ENCODE measurements around the gene FOSL1.

The FOSL1 gene

DNA sequence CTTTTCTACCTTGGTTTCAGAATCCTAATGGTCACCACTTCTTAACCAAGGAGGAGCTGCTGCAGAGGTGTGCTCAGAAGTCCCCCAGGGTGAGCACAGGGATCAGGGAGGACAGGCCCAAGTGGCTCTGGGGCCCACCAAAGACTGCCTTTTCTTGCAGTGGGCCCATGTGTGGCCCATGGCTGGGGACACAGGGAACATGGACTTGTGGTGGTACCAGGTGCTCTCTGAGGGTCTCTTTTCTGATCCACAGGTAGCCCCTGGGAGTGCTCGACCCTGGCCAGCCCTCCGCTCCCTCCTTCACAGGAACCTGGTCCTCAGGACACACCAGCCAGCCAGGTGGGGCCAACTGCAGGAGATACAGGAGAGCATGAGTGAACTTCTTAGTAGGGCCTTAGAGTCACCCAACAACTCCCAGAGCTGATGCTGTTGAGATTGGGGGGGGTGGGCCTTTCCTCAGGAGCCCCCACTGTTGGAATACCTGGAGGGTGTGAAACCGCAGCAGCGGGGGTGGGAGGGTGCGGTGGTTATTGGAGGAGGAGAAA lies 37.9 kb downstream of the FOSL1 start:
- peaks cover 63% of the 10 kb centered on the region for H3K36me3 ChIP-seq (ENCODE audit: insufficient read depth, low read length)

DNA sequence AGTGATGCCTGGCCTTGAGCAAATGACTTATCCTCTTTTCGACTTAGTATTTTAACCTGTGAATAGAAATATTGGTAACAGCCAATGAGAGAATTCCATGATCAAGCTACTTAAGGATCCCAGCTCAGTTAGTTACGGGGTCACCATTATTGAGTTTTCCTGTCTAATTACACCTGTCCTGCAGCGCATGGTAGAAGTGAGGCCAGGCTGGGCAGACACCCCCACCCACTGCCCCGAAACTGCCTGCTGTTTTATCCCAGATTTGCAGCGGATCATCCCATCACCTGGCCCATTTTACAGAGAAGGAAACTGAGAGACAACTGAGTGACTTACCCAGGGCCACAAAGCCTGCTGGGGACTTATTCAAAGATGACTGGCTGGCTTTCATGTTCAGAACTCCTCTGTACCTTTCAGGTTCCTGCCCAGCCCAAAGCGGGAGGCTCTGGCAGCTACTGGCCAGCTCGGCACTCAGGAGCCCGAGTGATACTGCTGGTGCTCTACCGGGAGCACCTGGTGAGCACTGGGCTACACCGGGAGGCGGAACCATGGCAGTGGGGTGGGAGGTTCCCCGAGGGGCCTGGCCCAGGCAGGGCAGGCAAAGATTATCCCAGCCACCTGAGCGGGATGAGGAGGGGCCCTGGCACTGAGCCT lies 38.5 kb downstream of the FOSL1 start:
- H3K4me2 ChIP-seq (ENCODE audit: low read length): peak overlapping the region; percentile 82
- no peaks in the 10 kb centered on the region for H3K27me3 ChIP-seq (ENCODE audit: insufficient read depth, low read length)
- H3K4me3 ChIP-seq (ENCODE audit: low read depth, low read length, poor library complexity, severe bottlenecking): peak overlapping the region; percentile 99
- peaks cover 14% of the 10 kb centered on the region for H3K79me2 ChIP-seq (ENCODE audit: insufficient read depth, low read length)
- no peak overlapping the region for H3K27ac ChIP-seq (ENCODE audit: low read depth, low read length, poor library complexity, severe bottlenecking)
- 0 out of 2 replicates have a peak, but pooled peaks cover 5% of the 10 kb centered on the region for H3F3A ChIP-seq (ENCODE audit: insufficient read depth, low read length)
- H4K20me1 ChIP-seq (ENCODE audit: insufficient read depth, low read length): peaks cover under 1% of the 10 kb centered on the region; the same call in 1 of the 2 replicates
- peak overlapping the region; percentile 87 for H3K9ac ChIP-seq (ENCODE audit: low read length)
- peaks cover 63% of the 10 kb centered on the region for H3K36me3 ChIP-seq (ENCODE audit: insufficient read depth, low read length)
- TF ChIP-seq EZH2 (IDR thresholded peaks at IDR 0.05; ENCODE audit: borderline replicate concordance, low read length): no peak
- TF ChIP-seq, protein P1, sequence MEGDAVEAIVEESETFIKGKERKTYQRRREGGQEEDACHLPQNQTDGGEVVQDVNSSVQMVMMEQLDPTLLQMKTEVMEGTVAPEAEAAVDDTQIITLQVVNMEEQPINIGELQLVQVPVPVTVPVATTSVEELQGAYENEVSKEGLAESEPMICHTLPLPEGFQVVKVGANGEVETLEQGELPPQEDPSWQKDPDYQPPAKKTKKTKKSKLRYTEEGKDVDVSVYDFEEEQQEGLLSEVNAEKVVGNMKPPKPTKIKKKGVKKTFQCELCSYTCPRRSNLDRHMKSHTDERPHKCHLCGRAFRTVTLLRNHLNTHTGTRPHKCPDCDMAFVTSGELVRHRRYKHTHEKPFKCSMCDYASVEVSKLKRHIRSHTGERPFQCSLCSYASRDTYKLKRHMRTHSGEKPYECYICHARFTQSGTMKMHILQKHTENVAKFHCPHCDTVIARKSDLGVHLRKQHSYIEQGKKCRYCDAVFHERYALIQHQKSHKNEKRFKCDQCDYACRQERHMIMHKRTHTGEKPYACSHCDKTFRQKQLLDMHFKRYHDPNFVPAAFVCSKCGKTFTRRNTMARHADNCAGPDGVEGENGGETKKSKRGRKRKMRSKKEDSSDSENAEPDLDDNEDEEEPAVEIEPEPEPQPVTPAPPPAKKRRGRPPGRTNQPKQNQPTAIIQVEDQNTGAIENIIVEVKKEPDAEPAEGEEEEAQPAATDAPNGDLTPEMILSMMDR (IDR thresholded peaks at IDR 0.05; ENCODE audit: low read length): no peak
- no peaks in the 10 kb centered on the region for H3K9me3 ChIP-seq (ENCODE audit: low read length)
- no peak overlapping the region for H2AFZ ChIP-seq (ENCODE audit: low read length)
- H3K4me1 ChIP-seq (ENCODE audit: insufficient read depth, low read length, severe bottlenecking): peaks cover 26% of the 10 kb centered on the region
- no peaks in the 10 kb centered on the region for H3K9me2 ChIP-seq (ENCODE audit: low read depth, low read length)

More for the DNA sequence above, 37.9 kb downstream of the FOSL1 start:
- Histone ChIP-seq H3K27me3 (ENCODE audit: insufficient read depth, low read length) (no peaks in the 10 kb centered on the region), H3K9ac (ENCODE audit: low read length) (peak overlapping the region; percentile 87; the same call in 1 of the 2 replicates), H3K79me2 (ENCODE audit: insufficient read depth, low read length) (peaks cover 8% of the 10 kb centered on the region; the same call in 1 of the 2 replicates), H4K20me1 (ENCODE audit: insufficient read depth, low read length) (no peaks in the 10 kb centered on the region), H3K4me2 (ENCODE audit: low read length) (no peak overlapping the region), H3K9me2 (ENCODE audit: low read depth, low read length) (no peaks in the 10 kb centered on the region), H3K9me3 (ENCODE audit: low read length) (no peaks in the 10 kb centered on the region), H3K4me3 (ENCODE audit: low read depth, low read length, poor library complexity, severe bottlenecking) (no peak overlapping the region), H3K27ac (ENCODE audit: low read depth, low read length, poor library complexity, severe bottlenecking) (no peak overlapping the region), H3F3A (ENCODE audit: insufficient read depth, low read length) (0 out of 2 replicates have a peak, but pooled peaks cover 5% of the 10 kb centered on the region), H3K4me1 (ENCODE audit: insufficient read depth, low read length, severe bottlenecking) (peaks cover 24% of the 10 kb centered on the region), H2AFZ (ENCODE audit: low read length) (no peak overlapping the region)
- TF ChIP-seq, protein P1 (IDR thresholded peaks at IDR 0.05; ENCODE audit: low read length): no peak
- no peak for TF ChIP-seq EZH2 (IDR thresholded peaks at IDR 0.05; ENCODE audit: borderline replicate concordance, low read length)

DNA sequence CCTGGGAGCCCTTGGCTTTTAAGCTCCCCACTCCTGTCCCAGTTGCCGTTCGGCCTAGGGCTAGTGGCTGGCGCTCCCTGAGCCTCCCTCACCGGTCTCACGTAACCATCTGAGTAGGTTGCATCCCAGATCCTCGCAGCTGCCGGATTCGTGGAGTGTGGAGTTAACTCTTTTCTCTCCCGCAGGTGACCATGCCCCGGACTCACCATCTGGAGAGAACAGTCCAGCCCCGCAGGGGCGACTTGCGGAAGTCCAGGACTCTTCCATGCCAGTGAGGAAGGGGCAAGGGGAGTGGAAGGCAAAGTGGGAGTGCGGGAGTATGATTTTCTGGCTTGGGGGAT lies 39.1 kb downstream of the FOSL1 start:
- Histone ChIP-seq H3K9me2 (ENCODE audit: low read depth, low read length) (no peaks in the 10 kb centered on the region), H2AFZ (ENCODE audit: low read length) (no peak overlapping the region), H3K79me2 (ENCODE audit: insufficient read depth, low read length) (peaks cover 20% of the 10 kb centered on the region), H3K36me3 (ENCODE audit: insufficient read depth, low read length) (peaks cover 64% of the 10 kb centered on the region), H3K4me2 (ENCODE audit: low read length) (peak overlapping the region; percentile 82), H3K9ac (ENCODE audit: low read length) (peak overlapping the region; percentile 87), H3K4me3 (ENCODE audit: low read depth, low read length, poor library complexity, severe bottlenecking) (peak overlapping the region; percentile 99), H3K4me1 (ENCODE audit: insufficient read depth, low read length, severe bottlenecking) (peaks cover 31% of the 10 kb centered on the region), H3K9me3 (ENCODE audit: low read length) (no peaks in the 10 kb centered on the region), H3K27ac (ENCODE audit: low read depth, low read length, poor library complexity, severe bottlenecking) (peak overlapping the region; percentile 94), H4K20me1 (ENCODE audit: insufficient read depth, low read length) (peaks cover 5% of the 10 kb centered on the region; the same call in 1 of the 2 replicates), H3K27me3 (ENCODE audit: insufficient read depth, low read length) (no peaks in the 10 kb centered on the region), H3F3A (ENCODE audit: insufficient read depth, low read length) (0 out of 2 replicates have a peak, but pooled peaks cover 5% of the 10 kb centered on the region)
- no peak for TF ChIP-seq EZH2 (IDR thresholded peaks at IDR 0.05; ENCODE audit: borderline replicate concordance, low read length)
- TF ChIP-seq, protein P1 (IDR thresholded peaks at IDR 0.05; ENCODE audit: low read length): no peak
